ENCODE results near the gene PLCB2.

The PLCB2 gene

GRCh38 chr15:40330368-40330836 lies 22.7 kb upstream of the PLCB2 start:
- no peak for DNase-seq
- in situ Hi-C loops (cut with HindIII; ENCODE audit: low pct_ligation_motif_present, low pct_unique_long_range_greater_than_20kb, low sequenced_read_pairs): no loop called here

- in situ Hi-C loops (cut with HindIII; ENCODE audit: low pct_ligation_motif_present, low pct_unique_long_range_greater_than_20kb, low sequenced_read_pairs): no loop called here
- DNase-seq: no peak
These were observed 22.1 kb upstream of the PLCB2 start for GRCh38 chr15:40329804-40330203.

GRCh38 chr15:40328751-40329150 lies 21.0 kb upstream of the PLCB2 start:
- in situ Hi-C loops (cut with HindIII; ENCODE audit: low pct_ligation_motif_present, low pct_unique_long_range_greater_than_20kb, low sequenced_read_pairs): no loop called here
- DNase-seq: no peak

GRCh38 chr15:40328176-40328575 lies 20.4 kb upstream of the PLCB2 start:
- in situ Hi-C loops (cut with HindIII; ENCODE audit: low pct_ligation_motif_present, low pct_unique_long_range_greater_than_20kb, low sequenced_read_pairs): no loop called here

GRCh38 chr15:40327457-40327856 lies 19.7 kb upstream of the PLCB2 start:
- in situ Hi-C loops (cut with HindIII; ENCODE audit: low pct_ligation_motif_present, low pct_unique_long_range_greater_than_20kb, low sequenced_read_pairs): no loop called here
- DNase-seq: no peak

More at GRCh38 chr15:40328176-40328575, 20.4 kb upstream of the PLCB2 start:
- peak; percentile 37 for DNase-seq

- in situ Hi-C loops (cut with HindIII; ENCODE audit: low pct_ligation_motif_present, low pct_unique_long_range_greater_than_20kb, low sequenced_read_pairs): no loop called here
- DNase-seq: no peak
These were observed 18.0 kb upstream of the PLCB2 start for GRCh38 chr15:40325700-40326099.

GRCh38 chr15:40325188-40325587 lies 17.5 kb upstream of the PLCB2 start:
- no peak for DNase-seq
- in situ Hi-C loops (cut with HindIII; ENCODE audit: low pct_ligation_motif_present, low pct_unique_long_range_greater_than_20kb, low sequenced_read_pairs): no loop called here

GRCh38 chr15:40323953-40324937 lies 16.5 kb upstream of the PLCB2 start:
- no peak for DNase-seq
- in situ Hi-C loops (cut with HindIII; ENCODE audit: low pct_ligation_motif_present, low pct_unique_long_range_greater_than_20kb, low sequenced_read_pairs): no loop called here

- peak; percentile 89 for DNase-seq
- in situ Hi-C loops (cut with HindIII; ENCODE audit: low pct_ligation_motif_present, low pct_unique_long_range_greater_than_20kb, low sequenced_read_pairs): no loop called here
These were observed 15.7 kb upstream of the PLCB2 start, which contains the start of gene INAFM2 for GRCh38 chr15:40323239-40323952. TSS of gene INAFM2 (plus strand) at chr15:40323692. CDS start at chr15:40324056, 364 bp downstream.

GRCh38 chr15:40322531-40323238 lies 14.9 kb upstream of the PLCB2 start:
- DNase-seq: no peak
- in situ Hi-C loops (cut with HindIII; ENCODE audit: low pct_ligation_motif_present, low pct_unique_long_range_greater_than_20kb, low sequenced_read_pairs): no loop called here

GRCh38 chr15:40320931-40321371 lies 13.2 kb upstream of the PLCB2 start:
- in situ Hi-C loops (cut with HindIII; ENCODE audit: low pct_ligation_motif_present, low pct_unique_long_range_greater_than_20kb, low sequenced_read_pairs): no loop called here
- DNase-seq: peak; percentile 60

- in situ Hi-C loops (cut with HindIII; ENCODE audit: low pct_ligation_motif_present, low pct_unique_long_range_greater_than_20kb, low sequenced_read_pairs): no loop called here
- DNase-seq: no peak
These were observed 12.7 kb upstream of the PLCB2 start for GRCh38 chr15:40320409-40320808.

- no peak for DNase-seq
- in situ Hi-C loops (cut with HindIII; ENCODE audit: low pct_ligation_motif_present, low pct_unique_long_range_greater_than_20kb, low sequenced_read_pairs): no loop called here
These were observed 9.8 kb upstream of the PLCB2 start for GRCh38 chr15:40317580-40317979.

- no peak for DNase-seq
- in situ Hi-C loops (cut with HindIII; ENCODE audit: low pct_ligation_motif_present, low pct_unique_long_range_greater_than_20kb, low sequenced_read_pairs): no loop called here
These were observed 9.2 kb upstream of the PLCB2 start for GRCh38 chr15:40316931-40317330.

GRCh38 chr15:40314723-40315276 lies 7.1 kb upstream of the PLCB2 start:
- in situ Hi-C loops (cut with HindIII; ENCODE audit: low pct_ligation_motif_present, low pct_unique_long_range_greater_than_20kb, low sequenced_read_pairs): no loop called here
- DNase-seq: no peak

GRCh38 chr15:40313531-40314398 lies 6.0 kb upstream of the PLCB2 start:
- in situ Hi-C loops (cut with HindIII; ENCODE audit: low pct_ligation_motif_present, low pct_unique_long_range_greater_than_20kb, low sequenced_read_pairs): no loop called here
- no peak for DNase-seq

- in situ Hi-C loops (cut with HindIII; ENCODE audit: low pct_ligation_motif_present, low pct_unique_long_range_greater_than_20kb, low sequenced_read_pairs): no loop called here
- no peak for DNase-seq
These were observed 4.8 kb upstream of the PLCB2 start for GRCh38 chr15:40312370-40313158.
